Activated naive CD8-positive, alpha-beta T cell treated with anti-CD3 and anti-CD28 coated beads, Interleukin-2, amount 50 U/mL, for 24 hours (primary cell): ENCODE results near the gene NR5A1.
A peak's percentile ranks its signal among the peaks of the same experiment; 100 is the strongest.

Experiments used
- ATAC-seq: fragments of 150-1000 bp; cut with Tn5 transposase; one replicate; pipeline ENCODE4 v1.10.0; 2021
- DNase-seq: peaks from one replicate; pipeline ENCODE4 v3.0.0; 2021
- H3K27ac Mint-ChIP-seq: one replicate; pipeline ENCODE4 v1.8.0; 2021; ENCODE audit warnings: mild to moderate bottlenecking, mixed read lengths
- H3K27me3 Mint-ChIP-seq: one replicate; pipeline ENCODE4 v1.8.0; 2021; ENCODE audit warnings: mixed read lengths
- H3K36me3 Mint-ChIP-seq: one replicate; pipeline ENCODE4 v1.8.0; 2021; ENCODE audit warnings: low read depth, mixed read lengths
- H3K4me1 Mint-ChIP-seq: one replicate; pipeline ENCODE4 v1.8.0; 2021; ENCODE audit warnings: mixed read lengths
- H3K4me3 Mint-ChIP-seq: one replicate; pipeline ENCODE4 v1.8.0; 2021; ENCODE audit warnings: mild to moderate bottlenecking, moderate library complexity, mixed read lengths
- H3K9me3 Mint-ChIP-seq: one replicate; pipeline ENCODE4 v1.8.0; 2021; ENCODE audit warnings: mixed read lengths

NR5A1 gene

GRCh38 chr9:124456341-124457078 lies 50.7 kb downstream of the NR5A1 start:
- Mint-ChIP-seq H3K4me3 (no peak overlapping the region), H3K9me3 (no peaks in the 10 kb centered on the region), H3K27me3 (peaks cover 15% of the 10 kb centered on the region), H3K36me3 (no peaks in the 10 kb centered on the region), H3K27ac (no peak overlapping the region), H3K4me1 (no peaks in the 10 kb centered on the region)
- ATAC-seq, result no peak
- DNase-seq, result no peak

- Mint-ChIP-seq H3K27ac (no peak overlapping the region), H3K27me3 (peaks cover 22% of the 10 kb centered on the region), H3K4me1 (no peaks in the 10 kb centered on the region), H3K9me3 (no peaks in the 10 kb centered on the region), H3K36me3 (no peaks in the 10 kb centered on the region), H3K4me3 (no peak overlapping the region)
- DNase-seq (no peak), ATAC-seq (no peak)
Measured at GRCh38 chr9:124455820-124456219, 51.4 kb downstream of the NR5A1 start.

GRCh38 chr9:124454791-124455443 lies 52.3 kb downstream of the NR5A1 start:
- no peak overlapping the region for H3K27ac Mint-ChIP-seq
- H3K27me3 Mint-ChIP-seq, result peaks cover 29% of the 10 kb centered on the region
- ATAC-seq (no peak), DNase-seq (no peak)
- no peaks in the 10 kb centered on the region for H3K36me3 Mint-ChIP-seq
- H3K9me3 Mint-ChIP-seq, result no peaks in the 10 kb centered on the region
- no peak overlapping the region for H3K4me3 Mint-ChIP-seq
- no peaks in the 10 kb centered on the region for H3K4me1 Mint-ChIP-seq

GRCh38 chr9:124454296-124454695 lies 52.9 kb downstream of the NR5A1 start:
- Mint-ChIP-seq H3K4me1 (no peaks in the 10 kb centered on the region), H3K36me3 (no peaks in the 10 kb centered on the region), H3K27me3 (peaks cover 34% of the 10 kb centered on the region), H3K4me3 (no peak overlapping the region), H3K27ac (no peak overlapping the region), H3K9me3 (no peaks in the 10 kb centered on the region)
- no peak for DNase-seq
- no peak for ATAC-seq

GRCh38 chr9:124453586-124454191 lies 53.5 kb downstream of the NR5A1 start:
- ATAC-seq, result no peak
- Mint-ChIP-seq H3K4me3 (no peak overlapping the region), H3K27me3 (peaks cover 34% of the 10 kb centered on the region)

GRCh38 chr9:124452841-124453585 lies 54.2 kb downstream of the NR5A1 start:
- Mint-ChIP-seq H3K4me1 (no peaks in the 10 kb centered on the region), H3K27me3 (peaks cover 34% of the 10 kb centered on the region), H3K27ac (no peak overlapping the region), H3K4me3 (no peak overlapping the region), H3K36me3 (no peaks in the 10 kb centered on the region), H3K9me3 (no peaks in the 10 kb centered on the region)
- ATAC-seq (no peak), DNase-seq (no peak)

More at GRCh38 chr9:124453586-124454191, 53.5 kb downstream of the NR5A1 start:
- H3K27ac Mint-ChIP-seq, result no peak overlapping the region
- no peaks in the 10 kb centered on the region for H3K4me1 Mint-ChIP-seq
- H3K36me3 Mint-ChIP-seq, result no peaks in the 10 kb centered on the region
- no peak for DNase-seq
- H3K9me3 Mint-ChIP-seq, result no peaks in the 10 kb centered on the region

- Mint-ChIP-seq H3K4me1 (no peaks in the 10 kb centered on the region), H3K4me3 (no peak overlapping the region), H3K27ac (no peak overlapping the region), H3K27me3 (peaks cover 34% of the 10 kb centered on the region), H3K36me3 (no peaks in the 10 kb centered on the region), H3K9me3 (no peaks in the 10 kb centered on the region)
- no peak for ATAC-seq
- DNase-seq, result no peak
Measured at GRCh38 chr9:124452326-124452725, 54.9 kb downstream of the NR5A1 start.

GRCh38 chr9:124450931-124451661 lies 56.1 kb downstream of the NR5A1 start:
- DNase-seq (no peak), ATAC-seq (no peak)
- H3K4me1 Mint-ChIP-seq, result no peaks in the 10 kb centered on the region
- no peaks in the 10 kb centered on the region for H3K36me3 Mint-ChIP-seq
- H3K9me3 Mint-ChIP-seq, result no peaks in the 10 kb centered on the region
- peaks cover 34% of the 10 kb centered on the region for H3K27me3 Mint-ChIP-seq
- no peak overlapping the region for H3K27ac Mint-ChIP-seq
- H3K4me3 Mint-ChIP-seq, result no peak overlapping the region

- H3K27ac Mint-ChIP-seq, result no peak within 1 kb of the TSS
- H3K9me3 Mint-ChIP-seq, result no peaks in the 10 kb centered on the region
- no peaks in the 10 kb centered on the region for H3K36me3 Mint-ChIP-seq
- H3K4me3 Mint-ChIP-seq, result no peak within 1 kb of the TSS
- peak; percentile 14 for DNase-seq
- H3K27me3 Mint-ChIP-seq, result peaks cover 34% of the 10 kb centered on the region
- H3K4me1 Mint-ChIP-seq, result no peaks in the 10 kb centered on the region
- ATAC-seq, result no peak
Measured at GRCh38 chr9:124450241-124450924, 56.8 kb downstream of the NR5A1 start, which contains the start of gene ADGRD2. TSS of gene ADGRD2 (plus strand) at chr9:124450451. CDS start at chr9:124451667, 1,216 bp downstream.

GRCh38 chr9:124449381-124450151 lies 57.6 kb downstream of the NR5A1 start:
- ATAC-seq (no peak), DNase-seq (no peak)
- Mint-ChIP-seq H3K27ac (no peak overlapping the region), H3K4me3 (no peak overlapping the region), H3K36me3 (no peaks in the 10 kb centered on the region), H3K27me3 (peaks cover 32% of the 10 kb centered on the region), H3K9me3 (no peaks in the 10 kb centered on the region), H3K4me1 (no peaks in the 10 kb centered on the region)

GRCh38 chr9:124448019-124448418 lies 59.2 kb downstream of the NR5A1 start:
- Mint-ChIP-seq H3K4me3 (no peak overlapping the region), H3K27me3 (peaks cover 36% of the 10 kb centered on the region), H3K9me3 (no peaks in the 10 kb centered on the region), H3K27ac (no peak overlapping the region), H3K4me1 (no peaks in the 10 kb centered on the region), H3K36me3 (no peaks in the 10 kb centered on the region)
- no peak for ATAC-seq
- DNase-seq, result no peak

- Mint-ChIP-seq H3K4me3 (no peak overlapping the region), H3K27me3 (peaks cover 34% of the 10 kb centered on the region), H3K9me3 (no peaks in the 10 kb centered on the region), H3K27ac (no peak overlapping the region), H3K4me1 (no peaks in the 10 kb centered on the region), H3K36me3 (no peaks in the 10 kb centered on the region)
- DNase-seq (no peak), ATAC-seq (no peak)
Measured at GRCh38 chr9:124447297-124447661, 59.9 kb downstream of the NR5A1 start.

GRCh38 chr9:124444166-124444565 lies 63.0 kb downstream of the NR5A1 start:
- DNase-seq (no peak), ATAC-seq (no peak)
- H3K27ac Mint-ChIP-seq, result no peak overlapping the region
- no peak overlapping the region for H3K4me3 Mint-ChIP-seq
- H3K27me3 Mint-ChIP-seq, result peaks cover 26% of the 10 kb centered on the region
- no peaks in the 10 kb centered on the region for H3K4me1 Mint-ChIP-seq
- peaks cover 2% of the 10 kb centered on the region for H3K36me3 Mint-ChIP-seq
- H3K9me3 Mint-ChIP-seq, result no peaks in the 10 kb centered on the region
